Measurements from ENCODE around the gene CENPU.

GRCh38 chr4:184722798-184723197 lies 11.1 kb downstream of the CENPU start:
- TF ChIP-seq POLR2A (IDR thresholded peaks at IDR 0.05) (no peak), CTCF (IDR thresholded peaks at IDR 0.05) (peak in 4 of 5 experiments; percentile 33 to 53 (median 40)), EP300 (IDR thresholded peaks at IDR 0.05; ENCODE audit: low read depth) (no peak)

All from transverse colon (tissue), 3 donors.